K562 (cell line): Measurements from ENCODE around the gene KMT2E. TPM values are rescaled to one million over a fixed set of nuclear protein-coding genes. Genes with fewer than 3 reads are reported as not detected.

ENCODE experiments used
- ARID2 ChIP-seq: fragments of 450-650 bp; IDR thresholded peaks from 2 replicates; pipeline ENCODE4 v1.6.1; 2017; ENCODE audit warnings: antibody characterized with exemption, mild to moderate bottlenecking
- BRF1 ChIP-seq: IDR thresholded peaks from 3 replicates; pipeline ENCODE4 v1.6.1; 2011; ENCODE audit warnings: borderline replicate concordance, mild to moderate bottlenecking; ENCODE audit not compliant: insufficient read length; ENCODE audit errors: extremely low read depth
- CHD4 ChIP-seq: fragments of 200-600 bp; sonication (generic); IDR thresholded peaks from 3 replicates; pipeline ENCODE4 v1.6.1; 2012; ENCODE audit warnings: low read depth, mild to moderate bottlenecking, mixed read lengths, low read length, inconsistent platforms; ENCODE audit not compliant: insufficient read depth, insufficient replicate concordance, poor library complexity, severe bottlenecking
- CREBBP ChIP-seq: IDR thresholded peaks from one replicate; pipeline ENCODE4 v1.6.1; 2012; ENCODE audit warnings: low read depth, mild to moderate bottlenecking, control low read depth, inconsistent platforms, low read length
- GTF2A2 ChIP-seq: IDR thresholded peaks from 2 replicates; pipeline ENCODE4 v1.6.1; 2016; ENCODE audit warnings: mild to moderate bottlenecking, missing genetic modification characterization, missing compliant biosample characterization
- HDAC2 ChIP-seq: fragments of 450-650 bp; IDR thresholded peaks from 2 replicates; pipeline ENCODE4 v1.6.1; 2016; ENCODE audit warnings: mild to moderate bottlenecking
- MAFK ChIP-seq: IDR thresholded peaks from 2 replicates; pipeline ENCODE4 v1.6.1; 2011; ENCODE audit warnings: low read length, improper control_type of control experiment
- NCOR1 ChIP-seq: fragments of 450-650 bp; IDR thresholded peaks from 2 replicates; pipeline ENCODE4 v1.6.1; 2016; ENCODE audit warnings: mild to moderate bottlenecking, moderate library complexity
- NFIC ChIP-seq: fragments of 450-650 bp; IDR thresholded peaks from 2 replicates; pipeline ENCODE4 v1.6.1; 2017; ENCODE audit warnings: mild to moderate bottlenecking, inconsistent platforms
- NFXL1 ChIP-seq: fragments of 450-650 bp; formaldehyde crosslinking; IDR thresholded peaks from 2 replicates; pipeline ENCODE4 v1.4.0; 2021; ENCODE audit warnings: mild to moderate bottlenecking
- NR1H2 ChIP-seq: sonication (generic); formaldehyde crosslinking; IDR thresholded peaks from 2 replicates; pipeline ENCODE4 v1.4.0; 2020; ENCODE audit warnings: mild to moderate bottlenecking, missing genetic modification reagents
- POLR2AphosphoS2 ChIP-seq: IDR thresholded peaks from 2 replicates; pipeline ENCODE4 v1.6.1; 2012; ENCODE audit warnings: low read length, improper control_type of control experiment
- POLR2AphosphoS5 ChIP-seq: IDR thresholded peaks from 2 replicates; pipeline ENCODE4 v1.6.1; 2011; ENCODE audit warnings: mild to moderate bottlenecking, low read depth, low read length, moderate library complexity; ENCODE audit not compliant: control insufficient read depth, insufficient read depth
- RB1 ChIP-seq: fragments of 450-650 bp; IDR thresholded peaks from 2 replicates; pipeline ENCODE4 v1.6.1; 2017; ENCODE audit warnings: low read depth, mild to moderate bottlenecking
- SETDB1 ChIP-seq: IDR thresholded peaks from one replicate; pipeline ENCODE4 v1.6.1; 2012; ENCODE audit warnings: low read length, control low read depth, inconsistent platforms
- SNRNP70 ChIP-seq: fragments of 200-400 bp; formaldehyde crosslinking; optimal IDR thresholded peaks from 2 replicates; pipeline ENCODE3; 2017; ENCODE audit warnings: low read depth, low read length
- TBL1XR1 ChIP-seq, 2 experiments: IDR thresholded peaks; 2 replicates each; pipeline ENCODE4 v1.6.1; 2012; ENCODE audit warnings: improper control_type of control experiment in 2 of 2, low read length in 2 of 2, mild to moderate bottlenecking in 1 of 2
- ZEB2 ChIP-seq: fragments of 450-650 bp; IDR thresholded peaks from 2 replicates; pipeline ENCODE4 v1.6.1; 2016
- ZFPM2 ChIP-seq: fragments of 250-450 bp; sonication (Bioruptor Pico); IDR thresholded peaks from 2 replicates; pipeline ENCODE4 v1.5.1; 2022; ENCODE audit warnings: mild to moderate bottlenecking
- ZKSCAN3 ChIP-seq: fragments of 250-450 bp; sonication (Bioruptor Pico); IDR thresholded peaks from 2 replicates; pipeline ENCODE4 v1.4.0; 2020
- ZNF134 ChIP-seq: fragments of 250-450 bp; sonication (Bioruptor Pico); conservative IDR thresholded peaks from 2 replicates; pipeline ENCODE4 v1.4.0; 2020
- ZNF143 ChIP-seq: sonication (generic); formaldehyde crosslinking; IDR thresholded peaks from 2 replicates; pipeline ENCODE4 v1.9.0; 2022; ENCODE audit warnings: mild to moderate bottlenecking, missing genetic modification reagents
- ZNF347 ChIP-seq: fragments of 450-650 bp; formaldehyde crosslinking; IDR thresholded peaks from 2 replicates; pipeline ENCODE4 v1.4.0; 2020; ENCODE audit warnings: low read depth, mild to moderate bottlenecking, moderate library complexity
- ZSCAN29 ChIP-seq: fragments of 450-650 bp; IDR thresholded peaks from 2 replicates; pipeline ENCODE4 v1.6.1; 2017
- polyA plus RNA-seq, 8 experiments: library from polyadenylated mRNA; depleted of rRNA in 4 of 8; stranded (reverse) in 5 of 8; unstranded in 3 of 8; fragments of >200 nt; fragmentation: Nextera tagmentation in 2 of 8; fragmentation: Illumina TruSeq in 1 of 8; extraction: Ambion mirVana in 2 of 8; extraction: Trizol in 1 of 8; gene quantifications; 2 replicates each; pipeline versions ENCODE4 v1.2.1 to v1.2.3, GENCODE V29; 2011 to 2014; ENCODE audit warnings: inconsistent platforms in 1 of 8, missing spikeins in 1 of 8
- total RNA-seq, 7 experiments: library from RNA; depleted of rRNA in 6 of 7; stranded (reverse); fragments of >200 nt in 6 of 7; fragmentation: Illumina TruSeq in 2 of 7; extraction: Trizol in 2 of 7; gene quantifications; 2 replicates each; pipeline versions ENCODE4 v1.2.1 to v1.2.3, GENCODE V29; 2011 to 2021; ENCODE audit warnings: low replicate concordance in 1 of 7
- TF ChIP-seq, protein P1 (sequence below): sonication (generic); formaldehyde crosslinking; IDR thresholded peaks from 2 replicates; pipeline ENCODE4 v1.8.0; 2023; ENCODE audit warnings: missing genetic modification reagents, mild to moderate bottlenecking, borderline replicate concordance
- TF ChIP-seq, protein P2 (sequence below): fragments of 450-650 bp; conservative IDR thresholded peaks from 2 replicates; pipeline ENCODE4 v1.6.1; 2016; ENCODE audit warnings: missing genetic modification characterization, low read depth, mild to moderate bottlenecking, missing compliant biosample characterization, moderate library complexity

Gene KMT2E
- total and polyA plus RNA-seq, 9 of the 15 experiments (the other 6 are each of a cell fraction or from before 2014, with no cell fraction given), result 8.9 to 55.3 (median 38.1) TPM

DNA sequence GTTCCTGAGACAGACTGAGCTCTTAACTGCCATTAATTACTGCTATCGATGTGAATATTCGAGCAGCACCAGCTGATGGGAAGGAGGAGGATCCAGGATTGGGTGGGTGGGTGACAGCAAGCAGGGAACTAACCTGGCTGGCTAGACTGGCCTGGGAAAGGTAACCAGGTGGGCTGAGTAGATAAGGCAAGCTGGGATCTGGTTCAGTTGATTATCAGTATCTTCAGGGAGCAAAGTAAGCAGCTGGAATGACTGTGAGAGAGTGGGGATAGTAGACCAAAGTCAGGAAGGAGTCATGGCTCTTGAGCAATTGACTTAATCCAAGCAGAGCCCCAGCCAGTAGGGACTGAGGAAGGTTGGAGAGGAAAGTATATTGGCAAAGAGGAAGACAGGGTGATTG, 46.9 kb upstream of the KMT2E start (continued):
- no peak for TF ChIP-seq ZNF143 (CRISPR knock-in tag)
- no peak for TF ChIP-seq MAFK
- no peak for TF ChIP-seq ZKSCAN3 (CRISPR knock-in tag)
- no peak for TF ChIP-seq HDAC2
- TF ChIP-seq, protein P1, sequence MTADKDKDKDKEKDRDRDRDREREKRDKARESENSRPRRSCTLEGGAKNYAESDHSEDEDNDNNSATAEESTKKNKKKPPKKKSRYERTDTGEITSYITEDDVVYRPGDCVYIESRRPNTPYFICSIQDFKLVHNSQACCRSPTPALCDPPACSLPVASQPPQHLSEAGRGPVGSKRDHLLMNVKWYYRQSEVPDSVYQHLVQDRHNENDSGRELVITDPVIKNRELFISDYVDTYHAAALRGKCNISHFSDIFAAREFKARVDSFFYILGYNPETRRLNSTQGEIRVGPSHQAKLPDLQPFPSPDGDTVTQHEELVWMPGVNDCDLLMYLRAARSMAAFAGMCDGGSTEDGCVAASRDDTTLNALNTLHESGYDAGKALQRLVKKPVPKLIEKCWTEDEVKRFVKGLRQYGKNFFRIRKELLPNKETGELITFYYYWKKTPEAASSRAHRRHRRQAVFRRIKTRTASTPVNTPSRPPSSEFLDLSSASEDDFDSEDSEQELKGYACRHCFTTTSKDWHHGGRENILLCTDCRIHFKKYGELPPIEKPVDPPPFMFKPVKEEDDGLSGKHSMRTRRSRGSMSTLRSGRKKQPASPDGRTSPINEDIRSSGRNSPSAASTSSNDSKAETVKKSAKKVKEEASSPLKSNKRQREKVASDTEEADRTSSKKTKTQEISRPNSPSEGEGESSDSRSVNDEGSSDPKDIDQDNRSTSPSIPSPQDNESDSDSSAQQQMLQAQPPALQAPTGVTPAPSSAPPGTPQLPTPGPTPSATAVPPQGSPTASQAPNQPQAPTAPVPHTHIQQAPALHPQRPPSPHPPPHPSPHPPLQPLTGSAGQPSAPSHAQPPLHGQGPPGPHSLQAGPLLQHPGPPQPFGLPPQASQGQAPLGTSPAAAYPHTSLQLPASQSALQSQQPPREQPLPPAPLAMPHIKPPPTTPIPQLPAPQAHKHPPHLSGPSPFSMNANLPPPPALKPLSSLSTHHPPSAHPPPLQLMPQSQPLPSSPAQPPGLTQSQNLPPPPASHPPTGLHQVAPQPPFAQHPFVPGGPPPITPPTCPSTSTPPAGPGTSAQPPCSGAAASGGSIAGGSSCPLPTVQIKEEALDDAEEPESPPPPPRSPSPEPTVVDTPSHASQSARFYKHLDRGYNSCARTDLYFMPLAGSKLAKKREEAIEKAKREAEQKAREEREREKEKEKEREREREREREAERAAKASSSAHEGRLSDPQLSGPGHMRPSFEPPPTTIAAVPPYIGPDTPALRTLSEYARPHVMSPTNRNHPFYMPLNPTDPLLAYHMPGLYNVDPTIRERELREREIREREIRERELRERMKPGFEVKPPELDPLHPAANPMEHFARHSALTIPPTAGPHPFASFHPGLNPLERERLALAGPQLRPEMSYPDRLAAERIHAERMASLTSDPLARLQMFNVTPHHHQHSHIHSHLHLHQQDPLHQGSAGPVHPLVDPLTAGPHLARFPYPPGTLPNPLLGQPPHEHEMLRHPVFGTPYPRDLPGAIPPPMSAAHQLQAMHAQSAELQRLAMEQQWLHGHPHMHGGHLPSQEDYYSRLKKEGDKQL, result no peak
- TF ChIP-seq TBL1XR1 (IDR thresholded peaks at IDR 0.05; ENCODE audit: low read length in 2 of 2), result peak in 1 of 2 experiments; percentile 58; a peak in 1 of 4 replicates
- TF ChIP-seq ZFPM2 (CRISPR knock-in tag), result no peak
- no peak for TF ChIP-seq ZSCAN29
- TF ChIP-seq SETDB1, result no peak
- peak; percentile 96 for TF ChIP-seq POLR2AphosphoS5
- TF ChIP-seq BRF1, result no peak
- peak; percentile 91 for TF ChIP-seq NFIC
- TF ChIP-seq NCOR1, result peak; percentile 97
- no peak for TF ChIP-seq ZNF134 (CRISPR knock-in tag)
- peak; percentile 95 for TF ChIP-seq ZEB2
- TF ChIP-seq SNRNP70, result no peak
- TF ChIP-seq, protein P2, sequence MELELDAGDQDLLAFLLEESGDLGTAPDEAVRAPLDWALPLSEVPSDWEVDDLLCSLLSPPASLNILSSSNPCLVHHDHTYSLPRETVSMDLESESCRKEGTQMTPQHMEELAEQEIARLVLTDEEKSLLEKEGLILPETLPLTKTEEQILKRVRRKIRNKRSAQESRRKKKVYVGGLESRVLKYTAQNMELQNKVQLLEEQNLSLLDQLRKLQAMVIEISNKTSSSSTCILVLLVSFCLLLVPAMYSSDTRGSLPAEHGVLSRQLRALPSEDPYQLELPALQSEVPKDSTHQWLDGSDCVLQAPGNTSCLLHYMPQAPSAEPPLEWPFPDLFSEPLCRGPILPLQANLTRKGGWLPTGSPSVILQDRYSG, result no peak
- no peak for TF ChIP-seq CHD4
- TF ChIP-seq NFXL1 (CRISPR knock-in tag), result no peak
- TF ChIP-seq NR1H2 (CRISPR knock-in tag), result no peak
- TF ChIP-seq ARID2, result no peak
- no peak for TF ChIP-seq ZNF347 (CRISPR knock-in tag)
- no peak for TF ChIP-seq CREBBP
- no peak for TF ChIP-seq GTF2A2 (tag)
- no peak for TF ChIP-seq RB1
- no peak for TF ChIP-seq POLR2AphosphoS2
